ENCODE measurements around the gene NEUROG1.

NEUROG1 gene

GRCh38 chr5:135491552-135492318 is 44.0 kb downstream of the NEUROG1 start:
- DNase-seq: no peak

- DNase-seq: no peak
These were observed 44.7 kb downstream of the NEUROG1 start for GRCh38 chr5:135491038-135491551.

- DNase-seq: no peak
These were observed 45.3 kb downstream of the NEUROG1 start for GRCh38 chr5:135490245-135491037.

- DNase-seq: no peak
These were observed 46.1 kb downstream of the NEUROG1 start for GRCh38 chr5:135489466-135490244.

- no peak for DNase-seq
These were observed 46.9 kb downstream of the NEUROG1 start for GRCh38 chr5:135488727-135489465.

GRCh38 chr5:135487839-135488514 is 47.8 kb downstream of the NEUROG1 start:
- DNase-seq: no peak

GRCh38 chr5:135487037-135487395 is 48.7 kb downstream of the NEUROG1 start:
- DNase-seq: no peak

- no peak for DNase-seq
These were observed 49.4 kb downstream of the NEUROG1 start for GRCh38 chr5:135486131-135487036.

- no peak for DNase-seq
These were observed 51.1 kb downstream of the NEUROG1 start for GRCh38 chr5:135484674-135485086.

Measured in activated CD4-positive, alpha-beta T cell treated with anti-CD3 and anti-CD28 coated beads, Interleukin-2, amount 50 U/mL, for 1 hour (primary cell).